GM19240 (cell line): ENCODE data around the gene MRTO4.
"Not testable (repeated sequence)": the region's sequence is repeated elsewhere in the genome, so short reads cannot be mapped to it uniquely, and the experiment has no call there.

Source experiments
- DNase-seq: peaks from one replicate; pipeline ENCODE4 v3.0.0; 2011; ENCODE audit warnings: low spot score; ENCODE audit not compliant: insufficient read length

The MRTO4 gene

DNA sequence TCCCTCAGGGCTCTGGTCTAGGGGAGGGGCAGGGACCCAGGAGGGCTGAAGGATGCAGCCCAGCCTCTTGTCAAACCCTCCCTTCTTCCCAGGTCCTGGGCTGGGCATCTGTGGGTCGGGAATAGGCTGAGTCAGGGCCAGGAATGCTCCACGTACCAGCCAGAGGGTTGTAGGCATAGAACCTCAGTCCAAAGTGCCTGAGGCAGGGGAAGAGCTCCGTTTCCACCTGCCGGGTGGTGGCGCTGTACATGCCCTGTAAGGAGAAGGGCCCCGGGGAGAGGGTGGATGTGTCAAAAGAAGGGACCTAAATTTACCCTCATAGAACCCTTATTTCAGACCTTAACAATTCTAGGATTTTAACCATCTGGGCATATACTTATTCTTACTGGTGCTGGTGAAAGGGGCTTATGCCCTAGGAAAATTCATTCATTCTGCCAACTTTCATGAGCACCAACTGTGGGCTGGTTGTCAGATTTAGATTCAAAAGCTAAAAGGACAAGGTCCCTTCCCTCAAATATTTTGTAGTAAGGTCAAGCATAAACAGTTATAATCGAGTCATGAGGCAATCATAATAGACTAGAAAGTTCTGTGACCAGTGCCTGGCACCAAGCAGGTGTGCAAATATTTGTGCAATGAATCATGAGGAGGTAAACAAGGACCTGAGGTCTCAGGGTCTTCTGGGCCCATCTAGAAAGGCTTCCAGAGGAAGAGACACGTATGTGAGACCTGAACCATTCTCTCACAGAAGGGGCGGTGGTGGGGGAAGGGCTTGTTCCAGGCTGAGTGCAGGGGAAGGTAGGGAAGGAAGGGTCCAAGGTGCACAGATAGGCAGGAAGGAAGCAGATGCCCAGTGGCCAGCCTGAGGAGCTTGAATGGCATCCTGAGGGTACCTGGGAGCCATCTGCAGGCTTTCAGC lies 18.1 kb downstream of the MRTO4 start:
- not testable (repeated sequence) for DNase-seq

DNA sequence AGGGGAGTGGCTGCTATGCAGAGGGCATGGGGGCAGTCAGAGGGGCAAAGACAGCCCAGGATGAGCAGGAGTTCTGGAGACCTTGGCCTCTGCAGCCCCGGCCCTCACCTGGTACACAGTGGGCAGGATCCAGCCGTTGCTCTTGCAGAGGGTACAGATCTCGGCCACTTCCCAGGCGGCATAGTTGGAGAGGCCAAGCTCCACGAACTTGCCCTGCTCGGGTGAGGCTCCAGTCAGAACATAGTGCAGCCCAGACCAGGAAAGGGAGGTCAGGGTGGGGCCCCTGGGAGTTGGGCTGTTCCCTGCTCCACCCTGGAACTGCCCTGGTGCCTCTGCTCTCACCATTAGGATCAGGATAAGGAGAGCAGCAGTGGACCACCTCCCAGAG lies 18.7 kb downstream of the MRTO4 start:
- not testable (repeated sequence) for DNase-seq

DNA sequence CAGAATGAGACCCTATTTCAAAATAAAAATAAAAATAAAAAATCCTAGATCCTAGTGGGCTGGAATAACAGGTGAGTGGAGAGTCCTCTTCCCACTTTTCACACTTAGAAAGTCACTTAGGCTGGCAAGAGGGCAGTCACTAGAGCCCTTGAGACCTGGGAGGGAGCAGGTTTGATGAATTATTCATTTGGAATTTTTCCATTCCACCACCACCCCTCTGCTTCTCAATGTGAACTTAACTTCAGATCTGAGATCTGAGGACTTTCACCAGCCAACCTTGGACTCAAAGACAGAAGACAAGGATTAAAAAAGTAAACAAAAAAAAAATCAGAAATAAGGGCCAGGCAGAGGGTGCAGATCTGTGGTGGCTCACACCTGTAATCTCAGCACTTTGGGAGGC lies 20.5 kb downstream of the MRTO4 start:
- no peak for DNase-seq

DNA sequence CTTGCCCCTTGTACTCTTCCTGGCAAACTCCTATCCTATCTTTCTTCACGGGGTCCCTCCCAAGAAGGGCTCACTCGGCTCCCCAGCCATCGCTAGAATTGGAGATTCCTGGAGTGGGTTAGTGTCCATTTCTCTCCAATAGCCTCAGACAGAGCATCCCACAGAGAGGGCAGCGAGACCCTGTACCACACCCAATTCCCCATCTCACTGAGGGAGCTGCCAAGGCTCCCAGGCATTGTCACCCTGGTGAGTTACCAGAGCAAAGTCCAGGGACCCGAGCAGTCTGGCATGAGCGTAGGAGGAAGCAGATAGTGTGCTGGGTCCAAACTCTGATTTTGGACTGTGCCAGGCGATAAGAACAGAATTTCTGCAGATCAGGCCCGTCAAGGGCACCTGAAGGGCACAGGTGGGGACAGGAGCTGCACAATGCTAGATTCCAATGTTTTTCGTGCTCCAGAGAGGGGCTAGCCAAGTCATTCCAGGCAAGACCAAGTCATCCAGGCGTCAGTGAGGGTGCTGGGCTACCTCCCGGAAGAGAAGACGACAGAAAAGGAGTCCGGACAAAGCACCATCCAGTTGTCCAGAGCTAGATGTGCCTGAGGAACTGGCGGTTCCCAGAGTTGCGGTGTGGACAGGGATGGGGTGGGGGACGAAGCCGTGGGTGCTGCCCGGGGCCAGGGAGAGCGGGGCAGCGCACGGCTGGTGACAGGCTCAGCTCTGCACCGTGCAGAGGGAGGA lies 21.7 kb downstream of the MRTO4 start:
- DNase-seq: no peak

DNA sequence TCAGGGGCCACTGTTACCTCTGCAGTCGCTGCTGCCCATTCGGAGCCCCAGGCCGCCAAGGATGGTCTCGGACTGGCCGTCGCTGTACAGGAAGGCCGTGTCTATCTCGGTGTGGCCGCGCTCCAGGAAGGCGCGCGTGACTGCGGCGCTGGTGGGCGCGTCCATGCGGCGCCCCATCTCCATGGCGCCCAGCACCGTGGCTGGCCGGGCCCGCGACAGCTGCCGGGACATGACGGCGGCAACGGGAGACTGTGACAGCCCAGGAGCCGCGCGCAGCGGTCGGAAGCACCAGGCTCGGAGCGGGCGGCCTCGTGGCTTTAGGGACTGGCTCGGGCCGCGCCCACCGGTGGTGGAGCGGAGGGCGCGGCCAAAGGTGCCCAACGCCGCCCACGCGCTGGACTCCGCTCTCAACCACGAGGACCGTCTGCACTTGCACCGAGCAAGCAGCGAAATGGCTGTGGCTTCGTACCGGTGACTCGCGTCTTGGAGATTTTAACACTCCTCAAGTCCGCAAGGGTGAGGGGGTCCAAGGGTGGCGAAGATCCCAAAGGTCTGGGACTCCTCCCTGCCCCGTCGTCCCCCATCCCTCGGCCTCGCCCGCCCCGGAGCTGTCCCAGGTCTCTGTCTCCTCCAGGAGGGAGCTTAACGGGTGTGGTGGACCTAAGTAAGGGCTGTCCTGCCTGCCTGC lies 22.4 kb downstream of the MRTO4 start:
- DNase-seq: not testable (repeated sequence)

DNA sequence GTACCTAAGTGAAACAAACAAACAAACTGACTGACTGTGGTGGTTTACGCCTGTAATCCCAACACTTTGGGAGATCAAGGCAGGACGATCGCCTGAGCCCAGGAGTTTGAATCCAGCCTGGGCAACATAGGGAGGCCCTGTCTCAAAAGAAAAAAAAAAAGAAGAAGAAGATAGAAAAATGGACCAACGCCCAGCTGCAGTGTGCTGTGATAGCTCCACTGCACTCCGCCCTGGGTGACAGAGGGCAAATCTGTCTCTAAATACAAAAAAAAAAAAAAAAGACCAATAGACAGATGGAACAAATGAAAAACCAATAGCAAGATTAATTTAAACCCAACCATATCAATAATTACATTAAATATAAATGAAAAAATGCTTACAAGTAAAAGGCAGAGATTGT lies 23.0 kb downstream of the MRTO4 start:
- DNase-seq: no peak

DNA sequence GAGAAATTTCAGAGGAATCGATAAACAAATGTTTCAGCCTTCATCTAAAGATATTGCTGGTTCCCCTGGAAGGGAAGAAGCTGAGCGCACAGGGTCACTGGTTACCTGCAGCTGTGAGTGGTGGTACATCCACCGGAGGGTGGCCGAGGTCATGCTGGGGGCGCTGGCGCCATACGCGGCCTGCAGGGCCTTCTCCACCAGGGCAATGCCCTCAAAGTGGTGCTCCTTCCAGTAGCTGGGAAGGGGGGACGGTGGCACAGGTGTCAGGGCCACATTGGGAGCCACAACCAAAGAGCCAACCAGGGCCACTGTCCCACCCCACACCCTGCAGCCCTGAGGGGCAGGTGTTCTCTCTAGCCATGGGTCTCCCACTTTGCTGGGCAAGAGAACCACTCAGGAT lies 32.3 kb downstream of the MRTO4 start:
- DNase-seq: no peak

DNA sequence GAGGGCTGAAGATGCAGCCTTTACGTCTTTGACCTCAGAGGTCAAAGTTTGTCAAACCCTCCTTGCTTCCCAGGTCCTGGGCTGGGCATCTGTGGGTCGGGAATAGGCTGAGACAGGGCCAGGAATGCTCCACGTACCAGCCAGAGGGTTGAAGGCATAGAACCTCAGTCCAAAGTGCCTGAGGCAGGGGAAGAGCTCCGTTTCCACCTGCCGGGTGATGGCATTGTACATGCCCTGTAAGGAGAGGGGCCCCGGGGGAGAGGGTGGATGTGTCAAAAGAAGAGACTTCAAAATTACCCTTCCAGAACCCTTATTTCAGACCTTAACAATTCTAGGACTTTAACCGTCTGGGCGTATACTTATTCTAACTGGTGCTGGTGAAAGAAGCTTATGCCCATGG lies 33.3 kb downstream of the MRTO4 start:
- DNase-seq: no peak

DNA sequence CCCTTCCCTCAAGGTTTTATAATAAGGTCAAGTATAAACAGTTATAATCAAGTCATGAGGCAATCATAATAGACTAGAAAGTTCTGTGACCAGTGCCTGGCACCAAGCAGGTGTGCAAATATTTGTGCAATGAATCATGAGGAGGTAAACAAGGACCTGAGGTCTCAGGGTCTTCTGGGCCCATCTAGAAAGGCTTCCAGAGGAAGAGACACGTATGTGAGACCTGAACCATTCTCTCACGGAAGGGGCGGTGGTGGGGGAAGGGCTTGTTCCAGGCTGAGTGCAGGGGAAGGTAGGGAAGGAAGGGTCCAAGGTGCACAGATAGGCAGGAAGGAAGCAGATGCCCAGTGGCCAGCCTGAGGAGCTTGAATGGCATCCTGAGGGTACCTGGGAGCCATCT lies 33.8 kb downstream of the MRTO4 start:
- DNase-seq: not testable (repeated sequence)

DNA sequence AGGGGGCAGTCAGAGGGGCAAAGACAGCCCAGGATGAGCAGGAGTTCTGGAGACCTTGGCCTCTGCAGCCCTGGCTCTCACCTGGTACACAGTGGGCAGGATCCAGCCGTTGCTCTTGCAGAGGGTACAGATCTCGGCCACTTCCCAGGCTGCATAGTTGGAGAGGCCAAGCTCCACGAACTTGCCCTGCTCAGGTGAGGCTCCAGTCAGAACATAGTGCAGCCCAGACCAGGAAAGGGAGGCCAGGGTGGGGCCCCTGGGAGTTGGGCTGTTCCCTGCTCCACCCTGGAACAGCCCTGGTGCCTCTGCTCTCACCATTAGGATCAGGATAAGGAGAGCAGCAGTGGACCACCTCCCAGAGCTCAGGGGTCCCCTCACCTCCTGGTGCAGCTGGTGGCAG lies 34.2 kb downstream of the MRTO4 start:
- DNase-seq: not testable (repeated sequence)

DNA sequence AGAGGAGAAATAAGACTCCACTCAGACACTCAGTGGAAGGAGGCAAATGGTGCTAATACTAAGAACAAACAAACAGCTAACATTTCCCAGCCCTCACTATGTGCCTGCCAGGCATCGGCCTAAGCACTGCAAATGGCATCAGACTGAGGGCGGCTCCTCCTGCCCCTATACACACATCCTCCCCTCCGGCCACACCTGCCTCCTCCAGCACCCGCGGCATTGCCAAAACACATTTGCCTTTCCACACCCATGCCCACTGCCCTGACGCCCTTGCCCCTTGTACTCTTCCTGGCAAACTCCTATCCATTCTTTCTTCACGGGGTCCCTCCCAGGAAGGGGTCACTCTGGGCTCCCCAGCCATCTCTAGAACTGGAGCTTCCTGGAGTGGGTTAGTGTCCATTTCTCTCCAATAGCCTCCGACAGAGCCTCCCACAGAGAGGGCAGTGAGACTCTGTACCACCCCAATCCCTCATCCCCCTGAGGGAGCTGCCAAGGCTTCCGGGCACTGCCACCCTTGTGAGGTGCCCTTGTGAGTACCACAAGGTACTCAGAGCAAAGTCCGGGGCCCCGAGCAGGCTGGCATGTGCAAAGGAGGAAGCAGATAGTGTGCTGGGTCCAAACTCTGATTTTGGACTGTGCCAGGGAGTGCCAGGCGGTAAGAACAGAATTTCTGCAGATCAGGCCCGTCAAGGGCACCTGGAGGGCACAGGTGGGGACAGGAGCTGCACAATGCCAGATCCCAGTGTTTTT lies 36.0 kb downstream of the MRTO4 start:
- DNase-seq: no peak

DNA sequence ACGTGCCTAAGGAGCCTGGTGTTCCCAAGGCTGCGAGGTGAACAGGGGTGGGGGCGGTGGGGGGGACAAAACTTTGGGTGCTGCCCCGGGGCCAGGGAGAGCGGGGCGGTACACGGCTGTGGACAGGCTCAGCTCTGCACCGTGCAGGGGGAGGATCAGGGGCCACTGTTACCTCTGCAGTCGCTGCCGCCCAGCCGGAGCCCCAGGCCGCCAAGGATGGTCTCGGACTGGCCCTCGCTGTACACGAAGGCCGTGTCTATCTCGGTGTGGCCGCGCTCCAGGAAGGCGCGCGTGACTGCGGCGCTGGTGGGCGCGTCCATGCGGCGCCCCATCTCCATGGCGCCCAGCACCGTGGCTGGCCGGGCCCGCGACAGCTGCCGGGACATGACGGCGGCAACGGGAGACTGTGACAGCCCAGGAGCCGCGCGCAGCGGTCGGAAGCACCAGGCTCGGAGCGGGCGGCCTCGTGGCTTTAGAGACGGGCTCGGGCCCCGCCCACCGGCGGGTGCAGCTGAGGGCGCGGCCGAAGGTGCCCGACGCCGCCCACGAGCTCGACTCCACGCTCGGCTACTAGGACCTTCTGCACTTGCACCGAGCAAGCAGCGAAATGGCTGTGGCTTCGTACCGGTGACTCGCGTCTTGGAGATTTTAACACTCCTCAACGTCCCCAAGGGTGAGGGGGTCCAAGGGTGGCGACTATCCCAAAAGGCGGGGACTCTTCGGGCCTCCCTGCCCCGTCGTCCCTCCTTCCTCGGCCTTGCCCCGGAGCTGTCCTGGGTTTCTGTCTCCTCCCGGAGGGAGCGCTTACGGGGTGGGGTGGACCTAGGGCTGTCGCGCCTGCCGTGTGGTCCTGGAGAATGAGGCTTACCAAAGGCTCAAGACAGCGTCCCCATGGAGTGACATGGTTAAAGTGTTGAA lies 37.0 kb downstream of the MRTO4 start, which contains the start of gene AKR7A3:
Gene AKR7A3 (minus strand): TSS at position 447 of the 918 bp plus-strand sequence. CDS start 61 bp downstream, at position 386.
- DNase-seq: not testable (repeated sequence)

DNA sequence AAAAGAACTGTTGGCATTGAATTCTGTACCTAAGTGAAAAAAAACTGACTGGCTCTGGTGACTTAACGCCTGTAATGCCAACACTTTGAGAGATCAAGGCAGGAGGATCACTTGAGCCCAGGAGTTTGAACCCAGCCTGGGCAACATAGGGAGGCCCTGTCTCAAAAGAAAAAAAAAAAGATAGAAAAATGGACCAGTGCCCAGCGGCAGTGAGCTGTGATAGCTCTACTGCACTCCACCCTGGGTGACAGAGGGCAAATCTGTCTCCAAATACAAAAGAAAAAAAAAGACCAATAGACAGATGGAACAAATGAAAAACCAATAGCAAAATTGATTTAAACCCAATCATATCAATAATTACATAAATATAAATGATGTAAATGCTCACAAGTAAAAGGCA lies 37.6 kb downstream of the MRTO4 start:
- no peak for DNase-seq

DNA sequence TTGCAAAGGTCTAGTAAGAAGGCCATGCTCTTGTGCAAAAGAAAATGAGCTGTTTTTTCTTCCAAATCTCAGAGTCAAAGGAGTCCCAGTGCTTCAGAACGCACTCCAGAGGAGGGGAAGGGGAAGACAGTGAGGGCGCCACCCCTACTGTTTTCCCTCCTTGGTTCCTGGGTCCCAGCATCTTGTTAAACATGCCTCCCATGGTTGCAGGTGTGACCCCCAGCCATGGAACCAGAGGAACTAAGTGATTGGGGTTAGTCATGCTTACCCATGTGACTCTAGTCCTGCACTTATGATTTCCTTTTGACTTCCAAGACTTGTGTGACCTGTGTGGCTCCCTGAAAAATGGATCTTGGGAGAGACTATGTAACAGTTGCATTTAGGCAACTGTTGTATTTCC lies 43.0 kb downstream of the MRTO4 start:
- DNase-seq: no peak

DNA sequence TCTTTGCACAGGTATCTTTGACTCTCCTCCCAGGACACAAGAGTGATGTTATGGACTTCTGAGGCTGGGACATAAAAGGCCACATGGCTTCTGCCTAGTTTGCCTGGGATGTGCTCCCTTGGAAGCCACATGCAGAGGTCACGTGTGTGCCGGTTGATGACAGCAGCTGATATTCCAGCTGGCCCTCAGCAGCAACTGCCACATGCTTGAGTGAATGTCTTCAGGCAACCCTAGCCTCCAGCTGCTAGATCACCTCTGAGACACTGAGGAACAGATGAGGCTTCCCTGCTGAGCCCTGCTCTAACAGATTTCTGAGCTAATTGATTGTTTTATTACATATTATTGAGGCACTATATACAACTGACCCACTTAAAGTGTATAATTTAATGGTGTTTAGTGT lies 48.6 kb downstream of the MRTO4 start:
- DNase-seq: no peak

DNA sequence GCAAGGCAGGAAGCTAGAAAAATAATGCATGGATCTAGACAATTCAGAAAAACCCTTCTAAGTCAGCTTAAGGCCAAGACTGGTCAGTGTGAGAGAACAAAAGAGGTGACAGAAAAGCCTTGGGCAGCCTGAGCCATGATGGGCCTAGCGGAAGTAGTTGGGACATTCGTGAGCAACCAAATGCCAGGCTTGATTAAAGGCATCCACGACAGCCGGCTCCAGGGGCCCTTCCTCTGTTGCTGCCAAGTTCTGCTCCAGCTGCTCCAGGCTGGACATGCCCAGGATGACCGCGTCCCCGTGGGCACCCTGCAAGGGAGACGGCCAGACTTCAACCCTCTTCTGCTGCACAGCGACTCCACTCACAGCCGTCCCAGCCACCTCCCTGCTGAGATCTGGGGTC lies 52.5 kb downstream of the MRTO4 start:
- not testable (repeated sequence) for DNase-seq

DNA sequence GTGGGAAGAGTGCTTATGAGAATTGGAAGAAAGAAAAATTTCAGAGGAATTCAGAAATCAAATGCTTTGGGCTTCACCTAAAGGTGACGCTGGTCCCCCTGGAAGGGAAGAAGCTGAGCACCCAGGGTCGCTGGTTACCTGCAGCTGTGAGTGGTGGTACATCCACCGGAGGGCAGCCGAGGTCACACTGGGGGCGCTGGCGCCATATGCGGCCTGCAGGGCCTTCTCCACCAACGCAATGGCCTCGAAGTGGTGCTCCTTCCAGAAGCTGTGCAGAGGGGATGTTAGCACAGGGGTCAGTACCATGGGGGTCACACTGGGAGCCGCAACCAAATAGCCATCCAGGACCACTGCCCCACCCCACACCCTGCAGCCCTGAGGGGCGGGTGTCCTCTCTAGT lies 54.3 kb downstream of the MRTO4 start:
- DNase-seq: no peak

DNA sequence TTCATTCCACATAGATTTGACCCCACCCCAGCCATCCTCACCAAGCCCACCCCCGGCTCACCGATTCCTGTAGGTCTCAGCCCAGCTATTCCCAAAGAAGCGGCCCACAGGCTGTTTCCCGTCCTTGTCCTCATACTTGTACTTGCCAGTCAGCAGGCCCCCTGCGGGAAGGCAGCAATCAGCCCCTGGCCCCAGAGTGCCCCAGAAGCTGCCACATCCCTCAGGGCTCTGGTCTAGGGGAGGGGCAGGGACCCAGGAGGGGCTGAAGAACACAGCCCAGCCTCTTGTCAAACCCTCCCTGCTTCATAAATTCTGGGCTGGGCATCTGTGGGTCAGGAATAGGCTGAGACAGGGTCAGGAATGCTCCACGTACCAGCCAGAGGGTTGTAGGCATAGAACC lies 55.3 kb downstream of the MRTO4 start:
- no peak for DNase-seq

DNA sequence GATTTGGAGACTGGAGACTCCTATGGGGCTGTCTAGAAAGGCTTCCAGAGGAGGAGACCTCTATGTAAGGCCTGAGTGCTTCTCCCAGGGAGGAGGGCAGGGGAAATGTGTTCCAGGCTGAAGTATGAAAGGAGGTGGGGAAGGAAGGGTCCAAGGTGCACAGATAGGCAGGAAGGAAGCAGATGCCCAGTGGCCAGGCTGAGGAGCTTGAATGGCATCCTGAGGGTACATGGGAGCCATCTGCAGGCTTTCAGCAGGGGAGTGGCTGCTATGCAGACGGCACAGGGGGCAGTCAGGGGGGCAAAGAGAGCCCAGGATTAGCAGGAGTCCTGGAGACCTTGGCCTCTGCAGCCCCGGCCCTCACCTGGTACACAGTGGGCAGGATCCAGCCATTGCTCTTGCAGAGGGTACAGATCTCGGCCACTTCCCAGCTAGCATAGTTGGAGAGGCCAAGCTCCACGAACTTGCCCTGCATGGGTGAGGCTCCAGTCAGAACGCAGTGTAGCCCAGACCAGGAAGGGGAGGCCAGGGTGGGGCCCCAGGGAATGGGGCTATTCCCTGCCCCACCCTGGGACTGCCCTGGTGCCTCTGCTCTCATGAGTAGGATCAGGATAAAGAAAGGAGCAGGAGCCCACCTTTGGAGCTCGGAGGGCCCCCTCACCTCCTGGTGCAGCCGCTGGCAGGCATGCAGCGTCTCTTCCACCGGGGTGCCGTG lies 56.3 kb downstream of the MRTO4 start:
- DNase-seq: no peak

DNA sequence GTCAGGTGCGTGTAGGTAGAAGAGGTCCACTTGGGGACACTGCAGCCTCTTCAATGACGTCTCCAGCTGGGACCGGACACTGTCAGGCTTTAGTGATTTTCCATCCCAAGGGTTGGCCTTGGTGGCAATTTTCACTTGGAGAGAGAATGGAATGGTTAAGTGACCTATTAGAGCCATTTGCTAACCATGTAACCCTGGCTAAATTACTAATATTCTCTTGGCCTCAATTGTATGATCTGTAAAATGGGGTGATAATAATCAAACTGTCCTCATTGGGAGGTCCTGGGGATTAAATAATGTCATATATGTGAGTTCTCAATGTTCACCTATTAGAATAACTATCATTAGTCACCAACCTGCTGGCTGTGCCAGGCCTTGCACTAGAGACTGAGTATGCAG lies 56.9 kb downstream of the MRTO4 start:
- DNase-seq: no peak
